Hepatocyte (in vitro differentiated cells): ENCODE measurements around the gene GPC5.

ENCODE experiments used
- CTCF ChIP-seq: fragments of 200-600 bp; sonication (generic); IDR thresholded peaks from 2 replicates; pipeline ENCODE4 v1.5.1; 2016; ENCODE audit warnings: antibody characterized with exemption, mild to moderate bottlenecking; ENCODE audit not compliant: poor library complexity
- EZH2 ChIP-seq: fragments of 200-600 bp; sonication (generic); IDR thresholded peaks from 2 replicates; pipeline ENCODE4 v1.6.1; 2016; ENCODE audit warnings: antibody characterized with exemption, mild to moderate bottlenecking, borderline replicate concordance
- EZH2phosphoT487 ChIP-seq: fragments of 200-600 bp; sonication (generic); IDR thresholded peaks from one replicate; pipeline ENCODE4 v1.6.1; 2018; ENCODE audit warnings: antibody characterized with exemption, mild to moderate bottlenecking, low read depth, moderate library complexity; ENCODE audit not compliant: unreplicated experiment, severe bottlenecking

DNA sequence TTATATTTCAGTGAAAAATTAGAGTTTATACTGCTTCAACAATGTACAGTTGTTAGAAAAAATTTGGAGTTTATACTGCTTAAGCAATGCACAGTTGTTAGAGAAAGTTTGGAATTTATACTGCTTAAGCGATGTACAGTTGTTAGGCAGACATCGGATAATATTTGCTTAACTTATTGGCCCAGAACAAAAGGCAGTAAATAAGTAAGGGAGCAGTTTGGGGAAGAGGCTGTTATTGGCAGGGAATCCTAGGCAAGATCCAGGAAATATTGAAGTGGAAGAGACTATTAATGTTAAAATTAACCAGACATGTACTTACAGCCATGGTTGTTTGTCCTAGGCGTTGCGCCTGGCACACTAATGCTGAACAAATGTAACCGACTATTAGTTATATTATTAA, 166.9 kb downstream of the GPC5 start:
- TF ChIP-seq CTCF (no peak), EZH2phosphoT487 (no peak), EZH2 (no peak)
